Measurements from ENCODE around the gene GNAT3. TPM values are rescaled to one million over a fixed set of nuclear protein-coding genes. Genes with fewer than 3 reads are reported as not detected.

GNAT3 gene
- total and polyA plus RNA-seq, 2 donors (not counting 3 experiments of a cell fraction or from before 2014, with no cell fraction given) = not detected

GRCh38 chr7:80532153-80532552 lies 20.3 kb upstream of the GNAT3 start:
- no peaks in the 10 kb centered on the region for H3K9me1 ChIP-seq (replicated peaks; ENCODE audit: control insufficient read depth, extremely low read depth, insufficient read depth, low read length)
- no peak overlapping the region for H2AFZ ChIP-seq (ENCODE audit: low read depth, low read length)
- H4K20me1 ChIP-seq (replicated peaks; ENCODE audit: control insufficient read depth, extremely low read depth, insufficient read depth, low read length) = no peaks in the 10 kb centered on the region
- H3K27ac ChIP-seq (ENCODE audit: insufficient read depth, low read depth, low read length) = no peak overlapping the region
- no peaks in the 10 kb centered on the region for H3K4me1 ChIP-seq (ENCODE audit: control insufficient read depth, extremely low read depth, insufficient read depth, low read length)
- DNase-seq (ENCODE audit: low read depth, low spot score) (no peak), FAIRE-seq (no peak)
- ChIA-PET POLR2A (no interaction called here), CTCF (no interaction called here)
- no peaks in the 10 kb centered on the region for H3K9me3 ChIP-seq (replicated peaks; ENCODE audit: control insufficient read depth, insufficient read depth, low read length)
- no peaks in the 10 kb centered on the region for H3K79me2 ChIP-seq (ENCODE audit: control insufficient read depth, insufficient read depth, low read length)
- BruUV-seq (replicated peaks) = no TSS peak
- no peaks in the 10 kb centered on the region for H3K36me3 ChIP-seq (ENCODE audit: control insufficient read depth in 2 of 2, extremely low read depth in 1 of 2, insufficient read depth in 2 of 2, low read length in 2 of 2)
- H3K4me2 ChIP-seq (ENCODE audit: insufficient read depth, low read length) = no peak overlapping the region
- dilution Hi-C loops (cut with MboI; ENCODE audit: extremely low pct_ligation_motif_present, low sequenced_read_pairs) = no loop called here
- H3K27me3 ChIP-seq (ENCODE audit: control insufficient read depth in 2 of 2, insufficient read depth in 2 of 2, low read length in 2 of 2) = no peaks in the 10 kb centered on the region
- H3K4me3 ChIP-seq (replicated peaks in 1 of 3; ENCODE audit: insufficient read depth in 1 of 3, low read depth in 1 of 3, low read length in 3 of 3) = no peak overlapping the region
- no peak for TF ChIP-seq MYC (IDR thresholded peaks at IDR 0.05; ENCODE audit: low read depth, low read length)
- no peak for TF ChIP-seq JUN (IDR thresholded peaks at IDR 0.05; ENCODE audit: borderline replicate concordance, insufficient read depth, insufficient read length, low read depth)
- TF ChIP-seq GATA2 (IDR thresholded peaks at IDR 0.05; ENCODE audit: insufficient read depth, insufficient read length, low read depth, low read length) = no peak
- no peak for TF ChIP-seq CTCF (IDR thresholded peaks at IDR 0.05; ENCODE audit: extremely low read depth in 1 of 2, insufficient read depth in 1 of 2, low read depth in 1 of 2, low read length in 2 of 2)
- no peak for TF ChIP-seq EZH2 (IDR thresholded peaks at IDR 0.05; ENCODE audit: borderline replicate concordance, low read depth, low read length, severe bottlenecking)
- no peak for TF ChIP-seq POLR2AphosphoS5 (IDR thresholded peaks at IDR 0.05; ENCODE audit: insufficient read depth, low read depth, low read length)
- TF ChIP-seq POLR2A (IDR thresholded peaks at IDR 0.05; ENCODE audit: low read depth, low read length) = no peak
- no peak for TF ChIP-seq FOS (IDR thresholded peaks at IDR 0.05; ENCODE audit: borderline replicate concordance, insufficient read depth, low read length)
- no peak for TF ChIP-seq MAX (IDR thresholded peaks at IDR 0.05; ENCODE audit: insufficient read depth, insufficient read length)
- H3K9ac ChIP-seq (replicated peaks; ENCODE audit: extremely low read depth, insufficient read depth, low read length) = no peak overlapping the region
- intact Hi-C loops (cut with micrococcal nuclease) = no loop called here

Measured in endothelial cell of umbilical vein (primary cell).